RWPE2 (cell line): ENCODE data around the gene SIRT4.

ENCODE experiments used
- ATAC-seq: fragments of 200-7000 bp; cut with Tn5 transposase; 3 replicates; pipeline ENCODE4 v1.9.1; 2021; ENCODE audit warnings: low read depth
- DNase-seq: peaks from one replicate; pipeline ENCODE4 v3.0.0-alpha.2; 2020; ENCODE audit warnings: low spot score
- H3K27ac ChIP-seq: fragments of 450-650 bp; 2 replicates; pipeline ENCODE4 v1.5.1; 2017; ENCODE audit warnings: mild to moderate bottlenecking; ENCODE audit not compliant: poor library complexity, severe bottlenecking
- H3K27me3 ChIP-seq: fragments of 250-450 bp; sonication (Bioruptor Pico); 2 replicates; pipeline ENCODE4 v1.5.1; 2021; ENCODE audit warnings: mild to moderate bottlenecking, moderate library complexity; ENCODE audit not compliant: insufficient read depth, poor library complexity, severe bottlenecking
- H3K36me3 ChIP-seq: fragments of 250-450 bp; sonication (Bioruptor Pico); 2 replicates; pipeline ENCODE4 v1.5.1; 2020; ENCODE audit warnings: low read depth, mild to moderate bottlenecking, moderate library complexity
- H3K4me1 ChIP-seq: fragments of 250-450 bp; sonication (Bioruptor Pico); 2 replicates; pipeline ENCODE4 v1.5.1; 2021; ENCODE audit warnings: mild to moderate bottlenecking, moderate library complexity; ENCODE audit not compliant: insufficient read depth, poor library complexity, severe bottlenecking
- H3K4me3 ChIP-seq: fragments of 250-450 bp; sonication (Bioruptor Pico); 2 replicates; pipeline ENCODE4 v1.5.1; 2021; ENCODE audit warnings: mild to moderate bottlenecking, moderate library complexity; ENCODE audit not compliant: severe bottlenecking
- H3K9me3 ChIP-seq: fragments of 250-450 bp; sonication (Bioruptor Pico); 2 replicates; pipeline ENCODE4 v1.5.1; 2021; ENCODE audit warnings: mild to moderate bottlenecking, moderate library complexity; ENCODE audit not compliant: severe bottlenecking
- CTCF ChIP-seq: fragments of 450-650 bp; IDR thresholded peaks from one replicate; pipeline ENCODE4 v1.5.1; 2017; ENCODE audit warnings: mild to moderate bottlenecking, moderate library complexity; ENCODE audit not compliant: poor library complexity, severe bottlenecking

The SIRT4 gene

GRCh38 chr12:120357104-120357503, 55.0 kb downstream of the SIRT4 start:
- no peak for DNase-seq
- no peak for ATAC-seq
- no peak for TF ChIP-seq CTCF
- Histone ChIP-seq H3K4me1 (no peaks in the 10 kb centered on the region), H3K9me3 (no peaks in the 10 kb centered on the region), H3K27ac (no peak overlapping the region), H3K36me3 (no peaks in the 10 kb centered on the region), H3K27me3 (no peaks in the 10 kb centered on the region), H3K4me3 (no peak overlapping the region)

GRCh38 chr12:120358412-120359100, 56.4 kb downstream of the SIRT4 start:
- Histone ChIP-seq H3K4me1 (no peaks in the 10 kb centered on the region), H3K4me3 (no peak overlapping the region), H3K36me3 (no peaks in the 10 kb centered on the region), H3K9me3 (no peaks in the 10 kb centered on the region), H3K27ac (no peak overlapping the region), H3K27me3 (no peaks in the 10 kb centered on the region)
- no peak for TF ChIP-seq CTCF
- ATAC-seq (no peak), DNase-seq (no peak)

GRCh38 chr12:120359128-120359527, 57.0 kb downstream of the SIRT4 start:
- Histone ChIP-seq H3K36me3 (no peaks in the 10 kb centered on the region), H3K27me3 (no peaks in the 10 kb centered on the region), H3K4me1 (no peaks in the 10 kb centered on the region), H3K9me3 (no peaks in the 10 kb centered on the region), H3K27ac (no peak overlapping the region), H3K4me3 (no peak overlapping the region)
- ATAC-seq (no peak), DNase-seq (no peak)
- TF ChIP-seq CTCF: no peak

GRCh38 chr12:120361506-120362208, 59.5 kb downstream of the SIRT4 start:
- ATAC-seq (no peak), DNase-seq (no peak)
- no peak for TF ChIP-seq CTCF
- Histone ChIP-seq H3K27me3 (peaks cover under 1% of the 10 kb centered on the region), H3K9me3 (no peaks in the 10 kb centered on the region), H3K4me3 (no peak overlapping the region), H3K4me1 (no peaks in the 10 kb centered on the region), H3K27ac (no peak overlapping the region), H3K36me3 (no peaks in the 10 kb centered on the region)
